Fibroblast of upper back skin (primary cell): ENCODE measurements around the gene C17orf100.
"Not testable (repeated sequence)": the region's sequence is repeated elsewhere in the genome, so short reads cannot be mapped to it uniquely, and the experiment has no call there.

ENCODE experiments used
- DNase-seq: peaks from one replicate; pipeline ENCODE4 v3.0.0-alpha.2; 2013

Gene C17orf100

GRCh38 chr17:6669479-6670212 lies 18.1 kb downstream of the C17orf100 start:
- no peak for DNase-seq

- no peak for DNase-seq
Measured at GRCh38 chr17:6670571-6670970, 19.0 kb downstream of the C17orf100 start.

DNA sequence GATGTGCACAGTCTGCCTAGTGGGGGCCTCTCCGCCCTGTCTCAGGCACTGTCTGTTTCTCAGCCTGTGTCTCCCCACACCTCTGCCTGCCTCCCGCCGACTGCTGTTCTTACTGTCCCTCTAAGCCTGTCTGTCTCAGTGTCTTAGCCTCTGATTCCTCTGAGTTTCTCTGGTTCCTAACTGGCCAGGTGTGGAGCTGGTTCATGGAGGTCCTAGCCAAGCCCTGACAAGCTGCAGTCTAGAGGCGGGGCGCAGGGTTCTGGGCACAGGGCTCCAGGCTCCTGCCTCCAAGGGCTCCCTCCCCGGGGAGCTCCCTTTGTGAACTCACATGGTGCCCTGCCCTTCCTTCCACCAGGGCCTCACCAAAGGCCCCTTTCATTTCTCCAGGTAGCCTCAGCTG lies 19.4 kb downstream of the C17orf100 start:
- DNase-seq = no peak

DNA sequence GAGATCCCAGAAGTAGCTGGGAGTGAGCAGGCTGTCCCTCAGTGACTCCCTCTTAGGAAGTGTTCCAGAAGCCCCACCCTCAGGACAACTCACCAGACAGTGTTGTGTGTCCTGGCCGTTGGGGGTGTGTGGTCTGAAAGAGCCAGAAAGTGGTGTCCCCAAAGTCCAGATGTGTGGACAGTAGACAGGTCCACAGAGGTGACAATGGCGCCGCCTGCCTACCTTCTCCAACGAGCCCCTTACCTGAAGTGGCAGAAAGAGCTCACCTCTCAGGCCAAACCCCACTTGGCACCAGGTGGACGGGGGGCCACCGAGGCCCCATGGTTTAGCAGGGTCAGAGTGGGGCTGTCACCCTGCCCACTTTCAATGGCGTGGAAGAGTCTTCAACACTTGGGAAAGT lies 19.9 kb downstream of the C17orf100 start:
- no peak for DNase-seq

DNA sequence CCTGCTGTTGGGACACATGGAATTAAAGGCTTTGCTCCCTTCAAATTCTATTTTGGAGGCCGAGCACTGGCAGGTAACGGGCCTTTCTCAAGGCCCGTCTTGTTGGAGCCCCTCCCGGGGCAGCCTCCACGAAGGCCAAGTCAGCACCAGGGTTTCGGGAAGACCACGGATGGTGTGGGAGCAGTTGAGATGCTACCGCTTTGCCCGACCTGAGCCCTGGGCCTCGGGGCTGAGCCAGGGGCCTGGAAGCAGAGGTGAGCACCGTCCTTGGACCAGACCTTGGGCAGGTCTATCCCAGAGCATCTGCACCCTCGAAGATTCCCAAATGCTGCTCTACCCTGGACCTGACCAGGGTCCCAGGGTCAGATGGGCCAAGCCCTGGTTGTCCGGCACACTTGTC lies 23.0 kb downstream of the C17orf100 start:
- no peak for DNase-seq

GRCh38 chr17:6675201-6675825 lies 23.8 kb downstream of the C17orf100 start:
- DNase-seq = no peak

- no peak for DNase-seq
Measured at GRCh38 chr17:6676802-6677157, 25.2 kb downstream of the C17orf100 start.

- DNase-seq = peak; percentile 52
Measured at GRCh38 chr17:6677158-6677831, 25.7 kb downstream of the C17orf100 start.

- no peak for DNase-seq
Measured at GRCh38 chr17:6677946-6678345, 26.4 kb downstream of the C17orf100 start.

- no peak for DNase-seq
Measured at GRCh38 chr17:6679241-6679640, 27.7 kb downstream of the C17orf100 start.

GRCh38 chr17:6681176-6681575 lies 29.6 kb downstream of the C17orf100 start:
- DNase-seq = no peak

- no peak for DNase-seq
Measured at GRCh38 chr17:6681671-6682070, 30.1 kb downstream of the C17orf100 start.

GRCh38 chr17:6682339-6682738 lies 30.8 kb downstream of the C17orf100 start:
- no peak for DNase-seq

DNA sequence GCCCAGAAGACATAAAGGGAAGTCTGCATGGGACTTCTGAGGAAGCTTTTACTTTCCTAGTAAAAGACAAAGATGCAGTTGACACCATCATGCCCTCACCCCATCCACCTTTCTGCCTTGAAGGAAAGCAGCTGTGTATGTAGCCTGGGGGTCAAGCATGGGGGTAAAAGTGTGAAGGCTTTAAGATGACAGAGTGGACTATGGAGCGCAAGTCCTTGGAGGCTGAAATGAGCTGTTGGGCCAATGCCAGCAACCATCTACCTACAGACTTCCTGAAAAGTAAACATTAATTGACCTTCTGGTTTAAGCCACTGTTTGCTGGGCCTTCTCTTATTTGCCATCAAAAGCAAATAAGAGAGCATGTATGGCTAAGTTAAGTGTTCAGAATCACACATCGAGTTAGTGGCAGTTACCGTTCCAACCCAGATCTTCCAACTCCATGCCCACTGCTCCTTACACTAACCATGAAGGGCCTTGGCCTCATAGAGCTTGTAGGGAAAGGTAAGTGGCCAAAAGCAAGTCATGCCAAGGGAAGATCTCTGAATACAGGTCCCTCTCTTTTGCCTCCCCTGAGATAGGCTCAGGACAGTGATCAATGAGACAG lies 31.6 kb downstream of the C17orf100 start:
- DNase-seq = no peak

DNA sequence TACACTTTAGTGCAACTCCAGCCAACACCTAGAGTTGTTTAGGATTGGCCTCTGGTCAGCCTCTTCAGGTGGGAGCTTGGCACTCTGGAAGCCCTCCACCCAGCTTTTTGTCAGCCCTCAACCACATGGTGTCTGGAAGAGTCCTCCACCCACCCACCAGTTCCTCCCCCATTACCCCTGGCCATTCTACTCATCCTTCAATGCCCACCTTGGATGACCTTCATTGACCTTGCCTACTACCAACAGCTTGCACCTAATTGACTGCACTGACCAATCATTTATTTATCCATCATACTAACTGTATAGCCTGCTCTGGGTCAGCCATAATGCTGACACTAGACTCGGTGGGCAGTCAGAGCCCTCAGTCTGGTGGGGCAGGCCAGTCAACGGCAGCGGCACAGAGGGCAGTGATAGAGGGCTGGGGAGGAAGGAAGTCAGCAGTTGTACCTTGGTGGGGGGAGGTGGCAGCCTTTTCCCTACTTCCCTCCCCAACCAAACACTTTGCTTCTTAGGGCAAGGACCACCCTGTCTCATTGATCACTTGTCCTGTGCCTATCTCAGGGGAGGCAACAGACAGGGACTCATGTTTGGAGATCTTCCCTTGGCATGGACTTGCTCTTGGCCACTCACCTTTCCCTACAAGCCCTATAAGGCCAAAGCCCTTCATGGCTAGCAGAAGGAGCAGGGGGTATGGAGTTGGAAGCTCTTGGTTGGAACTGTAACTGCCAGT lies 32.3 kb downstream of the C17orf100 start:
- DNase-seq = no peak

GRCh38 chr17:6684460-6684783 lies 32.9 kb downstream of the C17orf100 start:
- no peak for DNase-seq

- DNase-seq = no peak
Measured at GRCh38 chr17:6684881-6685767, 33.6 kb downstream of the C17orf100 start.

DNA sequence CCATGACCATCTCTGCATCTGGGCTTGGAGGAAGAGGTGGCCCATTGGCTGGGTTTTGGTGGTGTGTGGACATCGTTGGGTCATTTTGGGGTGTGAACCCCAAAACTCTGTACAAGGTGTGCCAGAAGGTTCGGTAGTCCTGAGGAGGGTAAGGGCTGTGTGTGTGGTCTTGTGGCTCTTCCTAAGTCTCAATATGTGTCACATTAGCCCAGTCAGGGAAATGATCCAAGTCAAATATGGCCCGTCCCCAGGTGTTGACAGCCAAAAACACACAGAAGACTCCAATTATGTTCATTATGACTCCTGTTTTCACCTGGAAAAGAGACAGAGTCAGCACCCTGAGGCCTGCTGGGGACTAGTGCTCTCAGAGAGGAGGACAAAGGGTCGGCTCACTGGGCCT lies 34.5 kb downstream of the C17orf100 start:
- no peak for DNase-seq

DNA sequence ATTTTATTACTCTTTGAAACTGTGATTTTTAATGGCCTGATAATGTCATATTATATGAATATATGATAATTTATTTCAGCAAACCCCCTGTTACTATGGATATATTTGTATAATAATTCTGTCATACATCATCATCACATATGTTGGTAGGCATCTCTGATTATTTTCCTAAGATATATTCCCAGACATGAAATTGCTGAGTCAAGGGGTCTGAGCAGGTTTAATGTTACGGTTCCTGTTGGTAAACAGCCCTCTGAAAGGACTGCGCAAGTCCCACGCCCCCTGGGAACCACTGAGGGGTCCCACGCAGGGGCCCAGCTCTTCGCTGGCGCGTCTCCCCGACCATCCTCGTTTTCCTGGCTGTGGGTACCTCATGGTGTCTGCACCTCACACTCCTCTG lies 37.4 kb downstream of the C17orf100 start:
- DNase-seq = no peak

GRCh38 chr17:6690641-6691040 lies 39.1 kb downstream of the C17orf100 start:
- DNase-seq = no peak

GRCh38 chr17:6691546-6691945 lies 40.0 kb downstream of the C17orf100 start:
- DNase-seq = no peak

DNA sequence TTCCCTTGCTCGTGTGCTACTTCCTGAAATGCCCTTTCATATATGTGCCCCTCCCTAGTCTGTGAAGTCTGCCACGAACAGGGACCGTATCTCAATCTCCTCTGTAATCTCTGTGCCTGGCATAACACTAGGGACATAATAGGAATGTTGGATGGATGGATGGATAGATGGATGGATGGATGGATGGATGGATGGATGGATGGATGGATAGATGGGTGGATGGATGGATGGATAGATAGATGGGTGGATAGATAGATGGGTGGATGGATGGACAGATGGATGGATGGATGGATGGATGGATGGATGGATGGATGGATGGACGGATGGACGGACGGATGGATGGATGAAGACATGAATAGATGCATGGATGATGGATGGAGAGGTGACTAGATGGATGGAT lies 40.4 kb downstream of the C17orf100 start:
- DNase-seq = not testable (repeated sequence)
